IPS-20b (cell line): ENCODE measurements around the gene P3H1.
"Not testable (repeated sequence)": the region's sequence is repeated elsewhere in the genome, so short reads cannot be mapped to it uniquely, and the experiment has no call there.

Experiments used
- H3K27ac ChIP-seq: one replicate; pipeline ENCODE4 v1.5.1; 2013; ENCODE audit warnings: low read length
- H3K27me3 ChIP-seq: 2 replicates; pipeline ENCODE4 v1.6.1; 2013; ENCODE audit warnings: mild to moderate bottlenecking, low read length, inconsistent platforms; ENCODE audit not compliant: insufficient read depth
- H3K36me3 ChIP-seq: 2 replicates; pipeline ENCODE4 v1.6.1; 2013; ENCODE audit warnings: low read depth, mild to moderate bottlenecking, inconsistent platforms, low read length, moderate library complexity; ENCODE audit not compliant: insufficient read depth
- H3K4me1 ChIP-seq: 2 replicates; pipeline ENCODE4 v1.6.1; 2013; ENCODE audit warnings: mild to moderate bottlenecking, control low read depth, inconsistent platforms, low read length, moderate library complexity; ENCODE audit not compliant: insufficient read depth
- H3K4me3 ChIP-seq: 2 replicates; pipeline ENCODE4 v1.5.1; 2013; ENCODE audit warnings: mild to moderate bottlenecking, low read length, inconsistent platforms
- H3K9ac ChIP-seq: 2 replicates; pipeline ENCODE4 v1.6.1; 2013; ENCODE audit warnings: low read depth, mild to moderate bottlenecking, inconsistent platforms, low read length, moderate library complexity
- H3K9me3 ChIP-seq: 2 replicates; pipeline ENCODE4 v1.6.1; 2013; ENCODE audit warnings: mild to moderate bottlenecking, low read depth, low read length, inconsistent platforms; ENCODE audit not compliant: insufficient read depth

The P3H1 gene

GRCh38 chr1:42734201-42735035 lies 32.4 kb downstream of the P3H1 start:
- no peak overlapping the region for H3K4me3 ChIP-seq
- H3K27me3 ChIP-seq, result no peaks in the 10 kb centered on the region
- no peak overlapping the region for H3K27ac ChIP-seq
- no peak overlapping the region for H3K9ac ChIP-seq
- no peaks in the 10 kb centered on the region for H3K36me3 ChIP-seq
- no peaks in the 10 kb centered on the region for H3K9me3 ChIP-seq
- H3K4me1 ChIP-seq, result peaks cover 1% of the 10 kb centered on the region; the same call in 1 of the 2 replicates

- Histone ChIP-seq H3K27me3 (no peaks in the 10 kb centered on the region), H3K9me3 (no peaks in the 10 kb centered on the region), H3K27ac (no peak overlapping the region), H3K4me3 (no peak overlapping the region), H3K9ac (no peak overlapping the region), H3K4me1 (no peaks in the 10 kb centered on the region), H3K36me3 (no peaks in the 10 kb centered on the region)
These were observed 33.2 kb downstream of the P3H1 start for GRCh38 chr1:42733415-42734200.

- Histone ChIP-seq H3K9ac (no peak overlapping the region), H3K27me3 (no peaks in the 10 kb centered on the region), H3K4me3 (no peak overlapping the region), H3K36me3 (no peaks in the 10 kb centered on the region), H3K27ac (no peak overlapping the region), H3K9me3 (no peaks in the 10 kb centered on the region), H3K4me1 (no peaks in the 10 kb centered on the region)
These were observed 34.6 kb downstream of the P3H1 start for GRCh38 chr1:42732126-42732680.

- Histone ChIP-seq H3K9me3 (no peaks in the 10 kb centered on the region), H3K4me3 (no peak overlapping the region), H3K27me3 (no peaks in the 10 kb centered on the region), H3K36me3 (no peaks in the 10 kb centered on the region), H3K9ac (no peak overlapping the region), H3K4me1 (no peaks in the 10 kb centered on the region), H3K27ac (no peak overlapping the region)
These were observed 35.2 kb downstream of the P3H1 start for GRCh38 chr1:42731585-42731984.

GRCh38 chr1:42730988-42731387 lies 35.8 kb downstream of the P3H1 start:
- no peak overlapping the region for H3K27ac ChIP-seq
- no peaks in the 10 kb centered on the region for H3K4me1 ChIP-seq
- no peak overlapping the region for H3K9ac ChIP-seq
- no peaks in the 10 kb centered on the region for H3K36me3 ChIP-seq
- no peak overlapping the region for H3K4me3 ChIP-seq
- H3K9me3 ChIP-seq, result no peaks in the 10 kb centered on the region
- no peaks in the 10 kb centered on the region for H3K27me3 ChIP-seq

- Histone ChIP-seq H3K36me3 (no peaks in the 10 kb centered on the region), H3K27me3 (no peaks in the 10 kb centered on the region), H3K9ac (no peak overlapping the region), H3K4me1 (no peaks in the 10 kb centered on the region), H3K4me3 (no peak overlapping the region), H3K27ac (no peak overlapping the region), H3K9me3 (no peaks in the 10 kb centered on the region)
These were observed 36.8 kb downstream of the P3H1 start for GRCh38 chr1:42730002-42730401.

DNA sequence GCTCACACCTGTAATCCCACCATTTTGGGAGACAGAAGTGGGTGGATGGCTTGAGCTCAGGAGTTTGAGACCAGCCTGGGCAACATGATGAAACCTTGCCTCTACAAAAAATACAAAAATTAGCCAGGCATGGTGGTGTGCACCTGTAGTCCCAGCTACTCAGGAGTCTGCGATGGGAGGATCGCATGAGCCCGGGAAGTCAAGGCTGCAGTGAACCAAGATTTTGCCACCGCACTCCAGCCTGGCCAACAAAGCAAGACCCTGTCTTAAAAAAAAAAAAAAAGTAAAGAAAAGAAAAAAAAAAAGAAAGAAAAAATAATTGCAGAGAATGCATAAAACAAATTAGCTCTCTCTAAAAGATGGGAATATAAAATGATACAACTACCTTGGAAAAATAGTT lies 41.0 kb downstream of the P3H1 start:
- H3K36me3 ChIP-seq, H3K27me3 ChIP-seq, H3K9ac ChIP-seq, H3K9me3 ChIP-seq, H3K4me3 ChIP-seq, H3K27ac ChIP-seq, H3K4me1 ChIP-seq: not testable (repeated sequence)

GRCh38 chr1:42723511-42723910 lies 43.3 kb downstream of the P3H1 start:
- Histone ChIP-seq H3K27me3 (no peaks in the 10 kb centered on the region), H3K9ac (no peak overlapping the region), H3K9me3 (no peaks in the 10 kb centered on the region), H3K4me3 (no peak overlapping the region), H3K4me1 (no peaks in the 10 kb centered on the region), H3K36me3 (no peaks in the 10 kb centered on the region), H3K27ac (no peak overlapping the region)

DNA sequence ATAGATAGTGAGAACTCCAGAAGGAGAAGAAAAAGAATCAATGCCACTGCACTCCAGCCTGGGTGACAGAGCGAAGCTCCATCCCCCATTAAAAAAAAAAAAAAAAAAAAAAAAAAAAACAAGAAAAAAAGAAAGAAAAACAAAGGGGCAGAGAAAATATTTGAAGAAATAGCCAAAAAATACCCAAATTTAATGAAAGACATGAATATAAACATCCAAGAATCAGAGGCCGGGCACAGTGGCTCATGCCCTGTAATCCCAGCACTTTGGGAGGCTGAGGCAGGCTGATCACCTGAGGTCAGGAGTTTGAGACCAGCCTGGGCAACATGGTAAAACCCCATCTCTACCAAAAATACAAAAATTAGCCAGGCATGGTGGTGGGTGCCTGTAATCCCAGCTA lies 44.4 kb downstream of the P3H1 start:
- H3K4me1 ChIP-seq, H3K4me3 ChIP-seq, H3K9me3 ChIP-seq, H3K36me3 ChIP-seq, H3K27ac ChIP-seq, H3K9ac ChIP-seq, H3K27me3 ChIP-seq: not testable (repeated sequence)

DNA sequence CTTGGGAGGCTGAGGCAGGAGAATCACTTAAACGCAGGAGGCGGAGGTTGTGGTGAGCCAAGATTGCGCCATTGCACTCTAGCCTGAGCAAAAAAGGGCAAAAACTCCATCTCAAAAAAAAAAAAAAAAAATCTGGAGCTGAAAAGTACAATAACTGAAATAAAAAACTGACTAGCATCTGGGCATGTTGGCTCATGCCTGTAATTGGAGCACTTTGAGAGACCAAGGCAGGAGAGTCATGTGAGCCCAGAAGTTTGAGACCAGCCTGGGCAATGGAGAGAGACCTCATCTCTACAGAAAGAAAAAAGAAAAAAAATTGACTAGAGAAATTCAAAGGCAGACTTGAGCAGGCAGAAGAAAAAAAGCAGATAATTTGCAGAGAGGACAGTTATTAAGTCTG lies 44.9 kb downstream of the P3H1 start:
- Histone ChIP-seq H3K9ac (no peak overlapping the region), H3K36me3 (no peaks in the 10 kb centered on the region), H3K9me3 (no peaks in the 10 kb centered on the region), H3K27me3 (no peaks in the 10 kb centered on the region), H3K27ac (no peak overlapping the region), H3K4me1 (no peaks in the 10 kb centered on the region), H3K4me3 (no peak overlapping the region)

- H3K4me1 ChIP-seq, result no peaks in the 10 kb centered on the region
- H3K27ac ChIP-seq, result no peak overlapping the region
- no peak overlapping the region for H3K9ac ChIP-seq
- no peak overlapping the region for H3K4me3 ChIP-seq
- H3K9me3 ChIP-seq, result no peaks in the 10 kb centered on the region
- H3K27me3 ChIP-seq, result no peaks in the 10 kb centered on the region
- H3K36me3 ChIP-seq, result no peaks in the 10 kb centered on the region
These were observed 46.0 kb downstream of the P3H1 start for GRCh38 chr1:42720868-42721267.

DNA sequence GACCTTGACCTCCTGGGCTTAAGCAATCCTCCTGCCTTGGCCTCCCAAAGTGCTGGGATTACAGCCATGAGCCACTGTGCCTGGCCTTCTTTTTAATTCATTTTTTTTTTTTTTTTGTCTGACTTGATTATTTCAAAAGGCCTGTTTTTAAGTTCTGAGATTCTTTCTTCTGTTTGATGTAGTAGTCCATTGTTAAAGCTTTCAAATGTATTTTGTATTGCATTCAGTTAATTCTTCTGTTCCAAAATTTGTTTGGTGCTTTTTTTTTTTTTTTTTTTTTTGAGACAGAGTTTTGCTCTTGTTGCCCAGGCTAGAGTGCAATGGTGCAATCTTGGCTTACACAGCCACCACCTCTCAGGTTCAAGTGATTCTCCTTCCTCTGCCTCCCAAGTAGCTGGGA lies 52.4 kb downstream of the P3H1 start:
- H3K9me3 ChIP-seq, H3K4me3 ChIP-seq, H3K9ac ChIP-seq, H3K4me1 ChIP-seq, H3K27me3 ChIP-seq, H3K27ac ChIP-seq: not testable (repeated sequence)
- peaks cover 28% of the 10 kb centered on the region; the same call in 1 of the 2 replicates for H3K36me3 ChIP-seq
